ENCODE results near the gene PSMB4. TPM values are rescaled to one million over a fixed set of nuclear protein-coding genes. Genes with fewer than 3 reads are reported as not detected.

PSMB4 gene
- polyA plus RNA-seq, 1 donor (not counting 4 experiments of a cell fraction or from before 2014, with no cell fraction given), result 340 TPM

GRCh38 chr1:151402764-151403163 is 3.4 kb downstream of the PSMB4 start:
- dilution Hi-C loops (cut with MboI; ENCODE audit: extremely low pct_ligation_motif_present, low sequenced_read_pairs), result no loop called here
- Histone ChIP-seq H3K9ac (ENCODE audit: control insufficient read depth, extremely low read depth, insufficient read depth, low read length) (no peak overlapping the region), H3K27me3 (ENCODE audit: control insufficient read depth, extremely low read depth, insufficient read depth, low read length) (no peaks in the 10 kb centered on the region), H3K9me1 (ENCODE audit: control insufficient read depth, extremely low read depth, insufficient read depth, low read length) (no peaks in the 10 kb centered on the region), H3K9me3 (ENCODE audit: control insufficient read depth, low read depth, low read length) (no peaks in the 10 kb centered on the region), H3K79me2 (ENCODE audit: control insufficient read depth, insufficient read depth, low read length) (peaks cover 22% of the 10 kb centered on the region), H3K4me3 (ENCODE audit: control insufficient read depth in 2 of 3, extremely low read depth in 1 of 3, insufficient read depth in 2 of 3, low read depth in 1 of 3, low read length in 3 of 3) (no peak overlapping the region), H2AFZ (ENCODE audit: control insufficient read depth, low read length) (no peak overlapping the region), H4K20me1 (ENCODE audit: control insufficient read depth, extremely low read depth, insufficient read depth, low read length) (no peaks in the 10 kb centered on the region), H3K4me2 (ENCODE audit: control insufficient read depth, extremely low read depth, insufficient read depth, low read depth, low read length) (no peak overlapping the region), H3K27ac (ENCODE audit: control insufficient read depth, insufficient read depth, low read length) (no peak overlapping the region), H3K4me1 (ENCODE audit: control insufficient read depth, extremely low read depth, insufficient read depth, low read length) (peaks cover 12% of the 10 kb centered on the region), H3K36me3 (ENCODE audit: control insufficient read depth in 2 of 2, extremely low read depth in 1 of 2, insufficient read depth in 2 of 2, low read length in 2 of 2) (peaks cover 34 to 45% of the 10 kb centered on the region in 2 experiments)
- no peak for FAIRE-seq
- DNase-seq (ENCODE audit: low read depth, low spot score), result no peak
- no peak for TF ChIP-seq EZH2 (IDR thresholded peaks at IDR 0.05; ENCODE audit: low read length)
- TF ChIP-seq, protein P1, sequence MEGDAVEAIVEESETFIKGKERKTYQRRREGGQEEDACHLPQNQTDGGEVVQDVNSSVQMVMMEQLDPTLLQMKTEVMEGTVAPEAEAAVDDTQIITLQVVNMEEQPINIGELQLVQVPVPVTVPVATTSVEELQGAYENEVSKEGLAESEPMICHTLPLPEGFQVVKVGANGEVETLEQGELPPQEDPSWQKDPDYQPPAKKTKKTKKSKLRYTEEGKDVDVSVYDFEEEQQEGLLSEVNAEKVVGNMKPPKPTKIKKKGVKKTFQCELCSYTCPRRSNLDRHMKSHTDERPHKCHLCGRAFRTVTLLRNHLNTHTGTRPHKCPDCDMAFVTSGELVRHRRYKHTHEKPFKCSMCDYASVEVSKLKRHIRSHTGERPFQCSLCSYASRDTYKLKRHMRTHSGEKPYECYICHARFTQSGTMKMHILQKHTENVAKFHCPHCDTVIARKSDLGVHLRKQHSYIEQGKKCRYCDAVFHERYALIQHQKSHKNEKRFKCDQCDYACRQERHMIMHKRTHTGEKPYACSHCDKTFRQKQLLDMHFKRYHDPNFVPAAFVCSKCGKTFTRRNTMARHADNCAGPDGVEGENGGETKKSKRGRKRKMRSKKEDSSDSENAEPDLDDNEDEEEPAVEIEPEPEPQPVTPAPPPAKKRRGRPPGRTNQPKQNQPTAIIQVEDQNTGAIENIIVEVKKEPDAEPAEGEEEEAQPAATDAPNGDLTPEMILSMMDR (optimal IDR thresholded peaks at IDR 0.05 in 1 of 3, IDR thresholded peaks at IDR 0.05 in 1 of 3, conservative IDR thresholded peaks at IDR 0.05 in 1 of 3; ENCODE audit: extremely low read depth in 1 of 3, insufficient read depth in 2 of 3, low read length in 3 of 3), result no peak

- H3K4me2 ChIP-seq (ENCODE audit: control insufficient read depth, extremely low read depth, insufficient read depth, low read depth, low read length), result no peak overlapping the region
- peaks cover 11% of the 10 kb centered on the region for H3K4me1 ChIP-seq (ENCODE audit: control insufficient read depth, extremely low read depth, insufficient read depth, low read length)
- H3K9me1 ChIP-seq (ENCODE audit: control insufficient read depth, extremely low read depth, insufficient read depth, low read length), result no peaks in the 10 kb centered on the region
- FAIRE-seq (no peak), DNase-seq (ENCODE audit: low read depth, low spot score) (no peak)
- H3K36me3 ChIP-seq (ENCODE audit: control insufficient read depth in 2 of 2, extremely low read depth in 1 of 2, insufficient read depth in 2 of 2, low read length in 2 of 2), result peaks cover 37 to 45% of the 10 kb centered on the region in 2 experiments
- H3K27ac ChIP-seq (ENCODE audit: control insufficient read depth, insufficient read depth, low read length), result no peak overlapping the region
- H2AFZ ChIP-seq (ENCODE audit: control insufficient read depth, low read length), result no peak overlapping the region
- H3K9ac ChIP-seq (ENCODE audit: control insufficient read depth, extremely low read depth, insufficient read depth, low read length), result no peak overlapping the region
- no peaks in the 10 kb centered on the region for H3K9me3 ChIP-seq (ENCODE audit: control insufficient read depth, low read depth, low read length)
- H3K4me3 ChIP-seq (ENCODE audit: control insufficient read depth in 2 of 3, extremely low read depth in 1 of 3, insufficient read depth in 2 of 3, low read depth in 1 of 3, low read length in 3 of 3), result no peak overlapping the region
- H3K27me3 ChIP-seq (ENCODE audit: control insufficient read depth, extremely low read depth, insufficient read depth, low read length), result no peaks in the 10 kb centered on the region
- no peaks in the 10 kb centered on the region for H4K20me1 ChIP-seq (ENCODE audit: control insufficient read depth, extremely low read depth, insufficient read depth, low read length)
- TF ChIP-seq, protein P1 (optimal IDR thresholded peaks at IDR 0.05 in 1 of 3, IDR thresholded peaks at IDR 0.05 in 1 of 3, conservative IDR thresholded peaks at IDR 0.05 in 1 of 3; ENCODE audit: extremely low read depth in 1 of 3, insufficient read depth in 2 of 3, low read length in 3 of 3), result no peak
- no peak for TF ChIP-seq EZH2 (IDR thresholded peaks at IDR 0.05; ENCODE audit: low read length)
- peaks cover 22% of the 10 kb centered on the region for H3K79me2 ChIP-seq (ENCODE audit: control insufficient read depth, insufficient read depth, low read length)
- dilution Hi-C loops (cut with MboI; ENCODE audit: extremely low pct_ligation_motif_present, low sequenced_read_pairs), result no loop called here
These were observed 4.2 kb downstream of the PSMB4 start for GRCh38 chr1:151403612-151404011.

Measured in keratinocyte (primary cell).